ENCODE results near the gene CDH18.

The CDH18 gene

DNA sequence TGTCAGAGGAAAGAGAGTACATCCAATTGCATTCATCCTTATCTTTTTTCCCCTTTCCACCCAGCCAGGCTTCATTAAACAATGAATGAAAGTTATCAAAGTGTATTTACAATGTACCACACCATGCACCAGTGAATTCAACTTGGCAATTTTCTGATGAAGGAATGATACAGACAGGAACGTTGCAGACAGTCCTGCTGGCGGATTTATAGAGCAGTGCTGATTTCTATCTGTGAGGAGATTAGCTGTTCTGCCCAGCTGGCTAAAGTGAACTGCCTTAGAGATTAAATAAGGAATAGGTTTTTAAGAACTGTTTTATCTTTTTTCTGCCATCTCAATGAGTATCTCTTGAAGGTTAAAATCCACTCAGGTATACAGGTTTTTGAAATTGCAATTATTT is 403.9 kb downstream of the CDH18 start:
- DNase-seq (ENCODE audit: low spot score) = no peak

DNA sequence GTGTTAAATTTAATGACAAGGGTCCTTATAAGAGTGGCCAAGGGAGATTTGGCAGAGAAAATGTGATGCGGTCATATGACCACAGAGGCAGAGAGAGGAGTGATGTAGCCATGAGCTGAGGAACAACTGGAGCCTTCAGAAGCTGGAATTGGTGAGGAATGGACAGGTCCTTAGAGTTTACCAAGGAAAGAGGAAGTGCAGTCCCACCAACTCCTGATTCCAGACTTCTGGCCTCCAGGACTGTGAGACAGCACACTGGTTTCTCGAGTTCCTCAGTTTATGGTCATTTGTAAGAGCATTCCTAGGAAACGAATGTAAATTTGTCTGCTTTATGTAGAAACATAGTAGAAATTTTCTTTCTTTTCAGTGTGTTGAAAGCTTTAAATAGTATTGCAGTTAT is 410.1 kb downstream of the CDH18 start:
- no peak for DNase-seq (ENCODE audit: low spot score)

DNA sequence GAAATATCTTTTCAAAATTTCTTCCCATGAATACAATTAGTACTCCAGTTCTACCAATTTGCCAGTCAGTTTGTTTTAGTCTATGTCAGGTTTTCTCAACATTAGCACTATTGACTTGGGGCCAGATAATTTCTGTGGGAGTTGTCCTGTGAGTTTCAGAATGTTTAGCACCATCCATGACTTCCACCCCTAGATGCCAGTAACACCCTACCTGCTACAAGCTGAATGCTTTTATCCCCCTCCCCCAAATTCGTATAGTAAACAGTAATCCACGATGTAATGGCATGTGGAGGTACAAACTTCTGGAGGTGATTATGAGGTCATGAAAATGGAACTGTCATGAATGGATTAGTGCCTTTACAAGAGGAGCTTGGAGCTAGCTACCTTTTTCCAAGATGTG is 420.0 kb downstream of the CDH18 start:
- no peak for DNase-seq (ENCODE audit: low spot score)

DNA sequence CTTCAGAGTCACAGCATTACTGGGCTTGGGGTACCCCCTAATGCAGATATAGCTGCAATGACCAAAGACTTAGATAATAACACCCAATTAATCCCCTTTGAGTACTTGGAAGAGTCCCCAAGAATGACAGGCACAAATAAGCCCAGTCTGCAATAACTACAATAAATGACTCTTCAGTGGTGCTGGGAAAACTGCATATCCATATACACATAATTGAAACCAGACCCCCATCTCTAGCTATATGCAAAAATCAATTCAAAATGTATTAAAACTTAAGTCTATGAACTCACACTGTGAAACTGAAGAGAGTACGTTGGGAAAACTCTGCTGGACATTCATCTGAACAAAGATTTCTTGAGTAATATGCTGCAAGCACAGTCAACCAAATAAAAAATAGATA is 422.5 kb downstream of the CDH18 start:
- DNase-seq (ENCODE audit: low spot score) = no peak

DNA sequence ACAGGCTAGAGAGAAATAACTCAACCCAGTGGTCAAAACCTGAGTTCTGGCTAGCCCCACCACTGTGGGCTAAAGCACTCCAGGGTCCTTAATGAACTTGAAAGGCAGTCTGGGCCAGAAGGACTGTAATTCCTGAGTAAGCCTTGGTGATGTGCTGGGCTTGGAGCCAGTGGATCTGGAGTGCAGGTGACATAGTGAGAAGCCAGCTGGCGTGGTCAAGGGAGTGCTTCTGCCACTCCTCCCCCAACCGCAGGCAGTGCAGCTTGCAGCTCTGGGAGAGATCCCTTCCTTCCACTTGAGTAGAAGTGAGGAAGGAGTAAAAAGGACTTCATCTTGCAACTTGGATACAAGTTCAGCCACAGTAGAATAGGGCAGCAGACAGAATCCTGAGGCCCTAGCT is 424.0 kb downstream of the CDH18 start:
- no peak for DNase-seq (ENCODE audit: low spot score)

DNA sequence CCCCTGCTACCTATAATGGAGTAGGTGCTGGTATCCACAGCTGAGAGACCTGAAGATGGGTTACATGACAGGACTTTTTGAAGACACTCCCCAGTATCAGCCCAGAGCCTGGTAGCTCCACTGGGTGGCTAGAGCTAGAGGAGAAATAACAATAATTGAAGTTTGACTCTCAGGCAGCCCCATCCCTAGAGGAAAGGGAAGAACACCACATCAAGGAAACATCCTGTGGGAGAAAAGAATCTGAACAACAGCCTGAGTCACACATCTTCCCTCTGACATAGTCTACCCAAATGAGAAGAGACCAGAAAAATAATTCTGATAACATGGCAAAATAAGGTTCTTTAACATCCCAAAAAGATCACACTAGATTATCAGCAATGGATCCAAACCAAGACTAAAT is 432.1 kb downstream of the CDH18 start:
- DNase-seq (ENCODE audit: low spot score) = no peak

DNA sequence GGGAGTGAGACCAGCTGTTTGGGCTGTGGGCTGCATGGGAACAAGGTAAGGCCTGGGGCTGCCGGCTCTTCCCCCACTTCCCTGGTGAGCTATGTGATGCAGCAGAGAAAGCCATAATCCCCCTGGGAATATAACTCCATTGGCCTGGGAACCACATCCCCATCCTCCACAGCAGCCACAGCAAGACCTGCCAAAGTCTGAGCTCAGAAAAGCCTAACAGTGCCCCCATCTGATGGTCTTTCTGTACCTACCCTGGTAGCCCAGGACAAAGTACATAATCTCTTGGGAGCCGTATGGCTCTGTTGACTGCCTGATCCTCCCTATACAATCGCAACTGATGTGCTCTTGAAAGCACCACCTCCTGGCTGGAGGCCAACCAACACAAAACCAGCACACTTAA is 432.6 kb downstream of the CDH18 start:
- no peak for DNase-seq (ENCODE audit: low spot score)

DNA sequence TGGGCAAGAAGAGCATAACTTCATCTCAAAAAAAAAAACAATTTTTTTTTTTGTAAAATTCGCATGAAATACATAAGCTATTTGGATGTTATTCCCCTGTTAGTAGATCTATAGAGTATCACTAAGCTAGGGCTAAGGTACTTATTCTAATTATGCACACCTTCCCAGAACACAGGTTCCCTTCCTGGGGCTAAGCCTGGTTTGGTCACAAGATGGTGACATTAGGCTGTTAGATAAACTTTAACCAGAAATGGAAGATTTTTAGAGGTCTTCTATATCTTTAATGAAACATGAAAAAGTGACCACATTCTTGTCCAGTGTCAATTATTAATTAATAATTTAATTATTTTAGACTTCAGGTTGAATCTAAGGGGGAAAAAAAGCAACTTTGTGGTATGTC is 433.5 kb downstream of the CDH18 start:
- DNase-seq (ENCODE audit: low spot score) = no peak

DNA sequence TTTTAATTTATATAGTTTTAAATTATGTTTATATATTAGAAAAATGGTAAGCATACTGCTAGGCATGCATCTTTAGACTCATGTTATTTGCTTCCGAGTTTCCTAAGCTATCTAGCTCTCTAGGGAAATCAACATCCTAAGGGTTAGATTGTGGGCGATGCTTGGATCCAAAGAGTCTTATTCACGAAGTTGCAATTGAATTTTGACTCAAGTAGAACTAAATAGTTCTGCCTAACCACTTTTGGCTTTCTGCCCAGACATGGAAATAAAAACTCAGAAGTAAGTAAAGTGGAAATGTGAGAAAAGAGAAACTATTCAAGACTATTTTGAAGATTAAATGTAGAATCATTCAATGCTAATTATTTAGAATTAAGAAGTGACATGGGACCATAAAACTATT is 440.4 kb downstream of the CDH18 start:
- no peak for DNase-seq (ENCODE audit: low spot score)

DNA sequence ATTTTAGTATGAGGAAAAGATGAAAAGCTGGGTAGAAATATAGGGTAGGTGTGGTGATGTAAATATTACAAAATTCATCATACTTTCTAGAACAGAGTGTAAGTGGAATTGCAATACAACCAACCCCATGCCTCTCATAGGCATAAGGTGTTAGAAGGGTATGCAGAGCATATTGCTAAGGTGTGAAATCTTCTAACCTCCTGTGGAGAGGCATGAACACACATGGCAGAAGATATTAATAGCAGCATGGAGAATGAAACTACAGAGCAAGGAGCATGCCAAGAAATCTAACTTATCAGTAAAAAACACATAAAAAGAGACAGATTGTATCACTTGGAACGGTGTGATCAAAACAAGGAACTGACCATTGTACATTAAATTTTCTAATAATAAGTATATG is 441.5 kb downstream of the CDH18 start:
- DNase-seq (ENCODE audit: low spot score) = no peak

DNA sequence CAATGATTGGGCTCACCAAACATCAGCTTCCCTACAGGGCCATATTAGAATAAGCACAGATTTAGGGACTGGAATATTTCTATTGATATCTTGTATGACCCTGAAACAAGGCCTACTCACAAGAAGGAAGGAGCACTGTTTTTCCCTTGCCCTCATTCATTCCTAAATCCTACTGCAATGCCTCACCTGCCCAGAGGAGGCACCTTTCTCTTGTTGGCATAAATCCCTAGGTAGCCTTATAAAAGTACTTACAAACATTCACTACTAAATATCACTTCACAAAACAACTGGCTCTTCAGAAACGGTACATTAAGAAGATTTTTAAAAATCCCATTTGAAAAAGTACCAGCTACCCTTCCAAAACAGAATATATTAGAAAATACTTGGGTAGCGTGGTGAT is 449.4 kb downstream of the CDH18 start:
- no peak for DNase-seq (ENCODE audit: low spot score)

DNA sequence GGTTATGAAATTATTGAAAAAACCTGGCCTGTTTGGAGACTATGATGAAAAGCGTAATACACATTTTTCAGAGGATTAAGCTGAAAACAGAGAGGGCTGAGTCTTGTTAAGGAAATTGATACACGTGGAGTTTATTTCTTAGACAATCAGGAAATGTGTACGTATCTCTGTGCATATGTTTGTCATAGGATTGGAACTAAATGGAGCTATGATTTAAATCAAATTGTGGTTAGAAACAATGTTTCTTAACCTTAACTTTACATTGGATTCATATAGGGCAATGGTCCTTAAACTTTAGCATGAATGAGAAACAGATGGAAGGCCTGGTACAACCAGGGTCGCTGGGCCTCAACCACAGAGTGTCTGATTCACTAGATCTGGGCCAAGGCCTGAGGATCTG is 451.6 kb downstream of the CDH18 start:
- no peak for DNase-seq (ENCODE audit: low spot score)

DNA sequence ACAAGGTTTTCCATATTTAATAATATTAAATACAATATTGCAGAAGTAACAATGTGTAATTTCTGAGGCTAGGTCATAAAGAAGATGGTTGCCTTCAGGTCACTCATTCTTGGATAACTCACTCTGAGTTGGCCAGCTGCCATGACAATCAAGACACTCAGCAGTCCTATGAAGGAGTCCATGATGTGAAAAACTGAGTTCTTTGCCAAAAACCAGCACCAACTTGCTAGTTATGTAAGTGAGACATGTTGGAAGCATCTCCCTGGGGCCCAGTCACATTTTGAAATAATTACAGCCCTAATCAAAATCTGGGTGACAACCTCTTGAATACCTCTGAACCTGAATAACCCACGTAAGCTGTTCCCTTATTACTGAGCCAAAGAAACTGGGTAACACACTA is 453.2 kb downstream of the CDH18 start:
- no peak for DNase-seq (ENCODE audit: low spot score)

DNA sequence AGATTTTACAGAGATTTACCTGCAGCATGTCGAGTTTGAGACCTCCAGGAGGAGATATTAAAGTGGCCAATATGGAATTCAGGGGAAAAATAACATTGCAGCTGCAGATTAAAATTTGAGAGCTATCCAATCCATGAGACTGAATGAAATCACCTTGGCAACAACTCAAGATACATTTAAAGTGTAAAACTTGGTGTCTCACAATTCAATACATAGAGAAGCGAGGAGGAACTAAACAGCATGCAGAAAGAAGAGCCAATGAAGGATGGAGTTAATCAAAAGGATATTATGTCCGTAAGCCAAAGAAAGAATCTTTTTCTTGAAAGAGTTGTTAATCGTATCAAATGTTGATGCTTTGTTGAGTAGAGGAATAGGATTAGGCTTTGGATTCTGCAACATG is 455.1 kb downstream of the CDH18 start:
- no peak for DNase-seq (ENCODE audit: low spot score)

DNA sequence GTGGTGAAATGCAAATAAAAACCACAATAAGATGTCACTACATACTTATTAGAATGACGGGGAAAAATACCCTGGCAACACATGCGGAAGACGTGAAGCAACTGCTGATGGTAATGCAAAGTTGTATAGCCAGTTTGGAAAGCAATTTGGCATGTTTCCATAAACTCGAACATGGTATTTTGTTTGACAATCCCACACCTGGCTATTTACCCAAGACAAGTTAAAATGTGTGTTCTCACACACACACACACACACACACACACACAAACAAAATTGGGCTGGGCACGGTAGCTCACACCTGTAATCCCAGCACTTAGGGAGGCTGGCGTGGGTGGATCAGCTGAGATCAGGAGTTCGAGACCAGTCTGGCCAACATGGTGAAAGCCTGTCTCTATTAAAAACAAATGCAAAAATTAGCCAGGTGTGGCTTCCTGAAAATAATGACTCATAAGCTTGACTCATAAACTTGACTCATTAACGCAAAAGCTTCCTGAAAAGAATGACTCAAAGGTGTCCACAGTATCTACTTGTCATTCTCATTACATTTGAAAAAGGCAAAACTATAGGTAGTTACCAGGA is 456.5 kb downstream of the CDH18 start:
- DNase-seq (ENCODE audit: low spot score) = no peak

DNA sequence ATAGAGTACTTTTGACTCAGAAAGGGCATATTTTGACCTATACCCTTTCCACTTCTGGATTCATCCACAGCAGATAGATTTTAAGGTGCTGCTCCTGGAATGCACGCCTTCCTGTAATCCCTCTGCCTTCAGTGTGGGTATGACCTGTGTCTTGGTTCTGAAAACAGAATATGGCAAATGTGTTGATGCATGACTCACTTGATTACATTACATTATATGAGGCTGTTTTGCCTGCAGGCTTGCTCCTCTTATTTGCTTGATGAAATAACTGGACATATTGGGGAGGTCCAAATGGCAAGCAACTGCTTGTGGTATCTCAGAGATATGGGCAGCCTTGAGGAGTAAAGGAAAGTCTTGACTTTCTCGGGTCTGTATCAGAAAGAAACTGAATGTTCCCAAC is 468.6 kb downstream of the CDH18 start:
- no peak for DNase-seq (ENCODE audit: low spot score)

DNA sequence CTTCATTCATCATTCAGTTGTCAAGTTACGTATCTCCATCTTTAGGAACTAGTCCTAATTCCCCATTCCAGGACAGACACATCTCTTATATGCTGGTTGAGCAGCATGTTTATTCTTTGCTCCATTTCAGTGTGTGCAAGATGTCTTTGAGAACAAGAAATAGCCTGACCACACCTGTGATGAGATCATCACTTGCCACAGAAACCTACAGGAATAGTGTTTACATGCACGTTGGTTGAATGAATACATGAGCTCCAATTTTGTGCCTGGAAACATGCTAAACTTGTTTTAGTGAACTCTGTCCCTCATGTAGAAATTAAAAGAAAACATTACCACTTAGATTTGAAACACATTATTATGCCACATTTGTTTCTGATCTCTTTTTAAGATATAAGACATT is 489.1 kb downstream of the CDH18 start:
- no peak for DNase-seq (ENCODE audit: low spot score)

DNA sequence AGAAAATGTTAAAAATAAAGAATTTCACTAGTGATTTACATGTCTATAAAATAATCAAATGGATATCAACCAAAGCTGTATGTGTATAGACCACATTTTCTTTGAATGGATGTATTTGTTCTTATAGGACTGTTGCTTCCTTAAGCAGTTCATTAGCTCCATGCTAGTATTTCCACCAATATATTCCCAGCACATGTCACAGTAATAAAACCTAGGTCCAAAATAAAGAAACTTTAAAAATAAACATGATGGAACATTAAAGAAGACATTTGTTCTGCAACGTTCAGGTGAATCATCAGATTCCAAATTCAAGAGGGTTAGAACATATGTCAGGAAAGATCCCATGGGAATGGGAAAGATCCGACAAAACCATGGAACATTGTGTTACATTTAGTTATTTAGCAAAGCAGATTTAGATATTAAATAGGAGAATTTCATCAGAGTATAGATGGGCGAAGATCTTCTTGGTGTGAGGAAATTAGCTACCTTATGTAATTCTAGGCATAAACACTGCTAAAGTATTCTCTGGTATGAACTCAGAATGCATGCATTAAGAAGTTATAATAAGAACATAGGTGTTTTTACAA is 490.7 kb downstream of the CDH18 start:
- DNase-seq (ENCODE audit: low spot score) = no peak

DNA sequence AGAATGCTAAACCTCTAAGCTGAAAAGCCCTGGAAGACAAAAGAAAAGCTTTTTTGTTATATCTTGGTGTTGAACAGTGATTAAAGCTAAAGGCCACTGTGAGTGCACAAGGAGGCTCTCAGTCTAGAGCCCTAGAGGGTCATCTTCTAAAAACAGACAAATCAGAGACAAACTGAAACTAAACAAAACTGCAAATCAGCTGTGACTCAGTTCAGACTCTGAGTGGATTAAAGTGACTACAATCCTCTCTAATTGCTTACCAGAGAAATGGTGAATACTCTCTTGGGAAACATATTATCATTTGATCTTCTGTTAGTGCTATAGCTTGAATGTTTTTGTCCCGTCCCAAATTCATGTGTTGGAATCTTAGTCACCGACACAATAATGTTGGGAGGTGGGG is 491.9 kb downstream of the CDH18 start:
- DNase-seq (ENCODE audit: low spot score) = no peak

DNA sequence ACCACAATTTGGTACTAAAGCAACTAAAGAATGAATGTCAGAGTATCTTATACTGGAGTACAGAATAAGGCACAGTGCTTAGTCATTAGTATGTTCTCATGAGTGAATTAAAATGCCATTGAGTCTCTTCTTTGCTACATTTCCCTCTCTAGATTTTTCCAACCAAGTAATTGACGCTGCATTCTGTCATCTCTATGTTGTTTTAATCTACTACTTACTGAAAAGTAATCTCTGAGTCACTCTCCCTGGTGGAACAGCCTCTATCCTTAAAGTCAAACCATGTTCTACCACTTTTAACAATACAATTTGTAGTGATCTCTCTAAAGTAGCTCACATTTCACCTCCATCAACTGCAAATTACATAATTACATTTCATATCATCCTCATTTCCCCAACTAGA is 495.1 kb downstream of the CDH18 start:
- DNase-seq (ENCODE audit: low spot score) = no peak

DNA sequence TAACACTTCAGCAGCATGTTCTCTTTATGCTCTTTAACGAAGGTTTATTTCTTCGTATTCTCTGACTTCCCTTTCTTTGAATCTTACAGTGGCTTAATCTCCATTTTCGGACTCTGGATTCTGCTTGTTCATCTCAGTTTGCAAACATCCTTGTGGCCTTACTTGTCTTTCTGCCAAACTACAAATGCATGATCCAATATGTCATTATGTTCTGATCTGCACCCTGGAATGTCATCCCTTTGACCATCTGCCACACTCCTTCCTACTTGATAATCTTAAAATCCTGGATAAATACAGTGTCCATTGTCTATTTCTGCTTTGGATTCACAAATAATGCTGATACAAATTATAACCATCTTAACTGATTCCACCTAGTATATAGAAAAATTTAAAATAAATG is 499.2 kb downstream of the CDH18 start:
- no peak for DNase-seq (ENCODE audit: low spot score)

DNA sequence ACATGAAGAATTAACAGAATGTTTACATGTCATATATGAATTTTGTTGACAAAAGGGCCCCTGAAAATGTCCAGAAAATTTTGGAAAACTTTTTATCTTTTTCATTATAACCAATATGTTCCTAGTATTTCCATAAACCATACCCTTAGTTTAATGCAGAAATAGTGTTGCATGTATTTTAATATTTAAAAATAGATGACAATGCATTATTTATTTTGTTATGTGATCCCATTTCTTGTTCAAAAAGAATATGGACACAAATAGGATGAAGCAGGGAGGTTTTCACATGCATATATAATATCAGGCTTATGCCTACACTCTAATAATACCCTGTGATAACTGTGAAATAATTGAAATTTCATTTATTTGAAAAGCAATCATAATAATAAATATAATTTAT is 500.5 kb downstream of the CDH18 start:
- no peak for DNase-seq (ENCODE audit: low spot score)

DNA sequence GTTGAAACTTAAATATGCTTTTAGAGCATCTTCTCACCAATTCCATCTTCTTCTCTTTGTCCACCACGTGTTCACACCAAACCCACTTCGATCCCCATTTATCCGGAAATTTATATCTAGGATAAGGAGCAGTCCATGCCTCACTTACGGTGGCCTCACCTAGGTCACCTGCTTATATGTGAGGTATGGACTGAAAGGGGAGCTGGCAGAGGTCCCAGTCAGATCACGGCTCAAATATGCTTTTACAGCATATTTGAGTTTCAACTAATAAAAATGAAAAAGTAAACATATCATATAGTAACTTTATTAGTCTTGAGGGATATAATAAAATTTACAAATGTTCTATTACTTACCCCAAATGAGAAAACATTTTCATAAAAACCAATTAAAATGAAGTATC is 508.4 kb downstream of the CDH18 start:
- no peak for DNase-seq (ENCODE audit: low spot score)

DNA sequence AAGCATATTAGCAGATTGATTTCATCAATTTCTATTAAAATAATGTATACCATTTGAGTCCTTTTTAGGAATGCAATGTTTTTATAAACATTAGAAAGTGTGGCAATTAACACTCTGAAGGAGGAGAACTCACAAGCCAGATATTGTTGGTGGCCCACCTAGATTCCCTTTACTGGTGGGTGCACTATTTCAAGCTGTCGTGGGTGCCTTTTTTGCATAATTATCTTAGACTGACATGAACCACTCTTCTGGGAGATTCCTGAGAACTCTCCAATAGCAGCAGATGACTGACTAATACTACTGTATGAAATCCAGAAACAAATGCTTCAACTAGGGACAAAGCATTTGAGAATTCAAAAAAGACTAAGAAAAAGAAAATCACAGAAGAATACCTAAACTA is 526.0 kb downstream of the CDH18 start:
- no peak for DNase-seq (ENCODE audit: low spot score)

DNA sequence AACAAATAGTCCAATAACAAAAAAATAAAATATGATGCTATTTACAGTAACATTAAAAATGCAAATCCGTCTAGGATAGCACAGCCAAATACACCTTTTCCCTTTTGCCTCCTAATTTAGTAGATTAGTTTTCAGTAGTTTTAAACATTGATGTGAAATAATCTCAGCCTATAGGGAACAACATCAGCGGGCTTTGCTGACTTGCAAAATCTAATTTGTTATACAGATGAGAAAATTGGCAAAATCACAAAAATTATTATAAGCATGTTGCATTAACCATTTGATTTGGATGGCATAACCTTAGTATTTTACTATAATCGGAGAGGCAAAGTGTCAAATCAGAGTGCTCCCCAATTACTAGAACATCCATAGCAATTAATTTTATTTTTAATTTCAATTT is 563.5 kb downstream of the CDH18 start:
- no peak for DNase-seq (ENCODE audit: low spot score)
